Neural cell (in vitro differentiated cells): ENCODE measurements around the gene P2RY6.

Source experiments
- EP300 ChIP-seq: fragments of 450-650 bp; conservative IDR thresholded peaks from 2 replicates; pipeline ENCODE4 v1.6.1; 2014; ENCODE audit warnings: antibody characterized with exemption, mild to moderate bottlenecking, moderate library complexity; ENCODE audit not compliant: poor library complexity, severe bottlenecking
- EZH2 ChIP-seq: fragments of 200-600, 300-800 bp; shearing (Covaris generic), sonication (generic); IDR thresholded peaks from 2 replicates; pipeline ENCODE4 v1.6.1; 2014; ENCODE audit warnings: antibody characterized with exemption, low read length, borderline replicate concordance, mild to moderate bottlenecking; ENCODE audit not compliant: insufficient read depth, poor library complexity, severe bottlenecking
- REST ChIP-seq: IDR thresholded peaks from 2 replicates; pipeline ENCODE4 v1.6.1; 2012; ENCODE audit warnings: borderline replicate concordance
- TF ChIP-seq, protein P1 (sequence below): fragments of 450-650 bp; IDR thresholded peaks from 2 replicates; pipeline ENCODE4 v1.5.1; 2014; ENCODE audit warnings: antibody characterized with exemption, mild to moderate bottlenecking, moderate library complexity; ENCODE audit not compliant: poor library complexity, severe bottlenecking

DNA sequence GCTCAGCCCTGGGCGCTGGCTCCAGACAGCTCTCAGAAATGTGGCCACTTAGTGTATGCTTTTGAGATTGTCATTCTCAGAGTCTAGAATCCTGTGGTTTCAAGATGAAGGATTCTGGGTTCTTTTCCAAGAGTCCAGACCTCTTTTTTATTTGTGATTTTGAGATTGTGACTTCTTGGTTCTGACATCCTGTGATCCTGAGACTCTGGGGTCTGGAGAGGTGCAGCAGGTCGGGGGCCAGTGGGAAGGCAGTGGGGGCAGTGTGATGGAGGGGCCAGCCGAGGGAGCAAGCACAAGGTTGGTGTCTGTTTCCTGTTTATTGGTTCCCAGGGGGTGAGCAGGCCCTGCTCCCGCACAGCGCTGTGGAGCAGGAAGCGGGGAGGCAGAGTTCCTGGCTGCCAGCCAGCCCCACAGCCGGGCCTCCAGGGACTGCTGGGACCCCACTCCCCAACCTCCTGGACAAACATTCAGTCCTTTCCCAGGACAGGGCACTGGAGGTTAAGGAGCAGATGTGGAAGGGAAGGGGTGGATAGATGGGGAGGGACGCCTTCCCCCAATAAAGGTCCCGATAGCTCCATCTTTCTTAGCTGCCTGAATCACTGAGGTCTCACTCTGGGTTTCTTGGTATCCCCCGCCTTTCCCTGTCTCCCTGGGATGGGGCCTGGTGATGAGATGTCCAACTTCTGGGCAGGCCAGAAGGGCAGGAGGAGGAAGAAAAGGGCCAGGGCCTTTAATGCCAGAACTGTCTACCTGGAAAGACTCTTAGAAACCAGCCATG is 49.7 kb downstream of the P2RY6 start:
- TF ChIP-seq, protein P1, sequence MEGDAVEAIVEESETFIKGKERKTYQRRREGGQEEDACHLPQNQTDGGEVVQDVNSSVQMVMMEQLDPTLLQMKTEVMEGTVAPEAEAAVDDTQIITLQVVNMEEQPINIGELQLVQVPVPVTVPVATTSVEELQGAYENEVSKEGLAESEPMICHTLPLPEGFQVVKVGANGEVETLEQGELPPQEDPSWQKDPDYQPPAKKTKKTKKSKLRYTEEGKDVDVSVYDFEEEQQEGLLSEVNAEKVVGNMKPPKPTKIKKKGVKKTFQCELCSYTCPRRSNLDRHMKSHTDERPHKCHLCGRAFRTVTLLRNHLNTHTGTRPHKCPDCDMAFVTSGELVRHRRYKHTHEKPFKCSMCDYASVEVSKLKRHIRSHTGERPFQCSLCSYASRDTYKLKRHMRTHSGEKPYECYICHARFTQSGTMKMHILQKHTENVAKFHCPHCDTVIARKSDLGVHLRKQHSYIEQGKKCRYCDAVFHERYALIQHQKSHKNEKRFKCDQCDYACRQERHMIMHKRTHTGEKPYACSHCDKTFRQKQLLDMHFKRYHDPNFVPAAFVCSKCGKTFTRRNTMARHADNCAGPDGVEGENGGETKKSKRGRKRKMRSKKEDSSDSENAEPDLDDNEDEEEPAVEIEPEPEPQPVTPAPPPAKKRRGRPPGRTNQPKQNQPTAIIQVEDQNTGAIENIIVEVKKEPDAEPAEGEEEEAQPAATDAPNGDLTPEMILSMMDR, result no peak
- no peak for TF ChIP-seq EP300
- TF ChIP-seq EZH2, result no peak
- no peak for TF ChIP-seq REST
